H1 (cell line): ENCODE measurements around the gene MTG1. TPM values are rescaled to one million over a fixed set of nuclear protein-coding genes. Genes with fewer than 3 reads are reported as not detected.

ENCODE experiments used
- CTCF ChIA-PET: fragments of 300-600 bp; sonication (Branson Sonifier 250); formaldehyde crosslinking; loops from one replicate; lab custom pipeline; 2021; ENCODE audit not compliant: partially characterized antibody; lab: Charles Lee
- POLR2A ChIA-PET: fragments of 300-600 bp; sonication (Branson Sonifier 250); formaldehyde crosslinking; loops from one replicate; lab custom pipeline; 2021; ENCODE audit warnings: inconsistent platforms; ENCODE audit not compliant: partially characterized antibody; lab: Charles Lee
- DNase-seq, 2 experiments: peaks; one replicate each; pipeline versions ENCODE4 v3.0.0 to v3.0.0-alpha.2; 2010 to 2022; ENCODE audit warnings: low spot score in 2 of 2, low read depth in 1 of 2, mixed read lengths in 1 of 2
- FAIRE-seq: peaks from 2 replicates; lab custom pipeline; 2011; peaks lifted over from hg19 to GRCh38; lab: Jason Lieb, UNC
- H2AFZ ChIP-seq: 2 replicates; pipeline ENCODE4 v1.8.1; 2012; ENCODE audit warnings: low read length, inconsistent platforms
- H2AK5ac ChIP-seq: 2 replicates; pipeline ENCODE4 v1.6.1; 2013; ENCODE audit warnings: low read depth, low read length
- H2BK120ac ChIP-seq: replicated peaks from 2 replicates; pipeline ENCODE3; 2013; ENCODE audit warnings: low read depth, low read length, inconsistent platforms
- H2BK12ac ChIP-seq: 2 replicates; pipeline ENCODE4 v1.6.1; 2013; ENCODE audit warnings: low read depth, low read length
- H2BK15ac ChIP-seq: 2 replicates; pipeline ENCODE4 v1.6.1; 2013; ENCODE audit warnings: low read length
- H2BK20ac ChIP-seq: 2 replicates; pipeline ENCODE4 v1.6.1; 2013; ENCODE audit warnings: low read length
- H2BK5ac ChIP-seq: 2 replicates; pipeline ENCODE4 v1.6.1; 2013; ENCODE audit warnings: low read depth, low read length
- H3K14ac ChIP-seq: 2 replicates; pipeline ENCODE4 v1.6.1; 2013; ENCODE audit warnings: inconsistent platforms; ENCODE audit not compliant: insufficient read length
- H3K18ac ChIP-seq: 2 replicates; pipeline ENCODE4 v1.6.1; 2013; ENCODE audit warnings: low read length; ENCODE audit errors: extremely low read depth
- H3K23ac ChIP-seq: 2 replicates; pipeline ENCODE4 v1.6.1; 2013; ENCODE audit warnings: inconsistent platforms; ENCODE audit not compliant: insufficient read length
- H3K23me2 ChIP-seq: 2 replicates; pipeline ENCODE4 v1.6.1; 2013; ENCODE audit warnings: low read depth, low read length
- H3K27ac ChIP-seq: 2 replicates; pipeline ENCODE4 v1.6.1; 2011; ENCODE audit warnings: low read depth, low read length, inconsistent platforms
- H3K27me3 ChIP-seq, 4 experiments: replicated peaks in 1 of 4; 1 replicate in 1 of 4; 2 replicates in 3 of 4; pipeline versions ENCODE4 v1.6.1 to v1.8.1; 2011 to 2013; ENCODE audit warnings: low read length in 3 of 4, mild to moderate bottlenecking in 3 of 4, inconsistent platforms in 2 of 4, mixed read lengths in 2 of 4, moderate library complexity in 1 of 4; ENCODE audit not compliant: control insufficient read depth in 3 of 4, insufficient read depth in 3 of 4; ENCODE audit errors: extremely low read depth in 1 of 4
- H3K36me3 ChIP-seq, 4 experiments: 2 replicates each; pipeline versions ENCODE4 v1.6.1 to v1.8.1; 2011 to 2013; ENCODE audit warnings: mild to moderate bottlenecking in 4 of 4, low read length in 3 of 4, moderate library complexity in 2 of 4, control low read depth in 1 of 4, inconsistent platforms in 1 of 4; ENCODE audit not compliant: insufficient read depth in 4 of 4, control insufficient read depth in 2 of 4
- H3K4ac ChIP-seq: replicated peaks from 2 replicates; pipeline ENCODE3; 2013; ENCODE audit warnings: low read length, low read depth, mixed read lengths, inconsistent platforms; ENCODE audit not compliant: insufficient read length
- H3K4me1 ChIP-seq, 4 experiments: replicated peaks in 1 of 4; 1 replicate in 1 of 4; 2 replicates in 3 of 4; pipeline versions ENCODE4 v1.6.1 to v1.8.1; 2011 to 2013; ENCODE audit warnings: low read length in 3 of 4, inconsistent platforms in 2 of 4, mixed read lengths in 1 of 4; ENCODE audit not compliant: insufficient read depth in 4 of 4, control insufficient read depth in 3 of 4
- H3K4me2 ChIP-seq, 2 experiments: 2 replicates each; pipeline versions ENCODE4 v1.6.1 to v1.8.1; 2011 to 2013; ENCODE audit warnings: low read depth in 2 of 2, low read length in 2 of 2, control low read depth in 1 of 2, inconsistent platforms in 1 of 2, mild to moderate bottlenecking in 1 of 2; ENCODE audit not compliant: insufficient read depth in 1 of 2
- H3K4me3 ChIP-seq, 4 experiments: fragments of 200-600, 300-600 bp in 1 of 4; sonication (generic), shearing (Covaris generic), sonication (Bioruptor Twin) in 1 of 4; 2 replicates each; pipeline versions ENCODE4 v1.5.1 to v1.8.1; 2011 to 2016; ENCODE audit warnings: low read length in 4 of 4, low read depth in 3 of 4, control low read depth in 2 of 4, inconsistent platforms in 2 of 4, mild to moderate bottlenecking in 2 of 4, mixed read lengths in 1 of 4, moderate library complexity in 1 of 4; ENCODE audit not compliant: insufficient read depth in 2 of 4; ENCODE audit errors: extremely low read depth in 1 of 4
- H3K56ac ChIP-seq: replicated peaks from 2 replicates; pipeline ENCODE3; 2013; ENCODE audit warnings: low read depth, mild to moderate bottlenecking, mixed read lengths, low read length, inconsistent platforms; ENCODE audit not compliant: insufficient read length
- H3K79me1 ChIP-seq: 2 replicates; pipeline ENCODE4 v1.6.1; 2013; ENCODE audit warnings: low read depth, low read length, control low read depth
- H3K79me2 ChIP-seq, 2 experiments: 2 replicates each; pipeline versions ENCODE4 v1.6.1 to v1.8.1; 2012 to 2013; ENCODE audit warnings: low read length in 2 of 2, mild to moderate bottlenecking in 2 of 2, inconsistent platforms in 1 of 2; ENCODE audit not compliant: insufficient read depth in 2 of 2, control insufficient read depth in 1 of 2
- H3K9ac ChIP-seq, 4 experiments: replicated peaks in 1 of 4; 1 replicate in 1 of 4; 2 replicates in 3 of 4; pipeline versions ENCODE4 v1.6.1 to v1.8.1; 2011 to 2013; ENCODE audit warnings: low read depth in 3 of 4, low read length in 3 of 4, control low read depth in 2 of 4, mild to moderate bottlenecking in 2 of 4, moderate library complexity in 2 of 4, inconsistent platforms in 1 of 4; ENCODE audit errors: extremely low read depth in 1 of 4
- H3K9me3 ChIP-seq, 2 experiments: 2 replicates each; pipeline versions ENCODE4 v1.6.1 to v1.8.1; 2012 to 2013; ENCODE audit warnings: mild to moderate bottlenecking in 2 of 2, moderate library complexity in 2 of 2, control low read depth in 1 of 2, inconsistent platforms in 1 of 2, low read depth in 1 of 2, low read length in 1 of 2, mixed read lengths in 1 of 2; ENCODE audit not compliant: insufficient read depth in 2 of 2
- H4K20me1 ChIP-seq, 2 experiments: replicated peaks in 1 of 2; 2 replicates each; pipeline versions ENCODE3 to v1.8.1; 2011 to 2013; ENCODE audit warnings: inconsistent platforms in 2 of 2, low read length in 2 of 2, mild to moderate bottlenecking in 1 of 2; ENCODE audit not compliant: insufficient read depth in 2 of 2, control insufficient read depth in 1 of 2
- H4K5ac ChIP-seq: 2 replicates; pipeline ENCODE4 v1.6.1; 2013; ENCODE audit warnings: low read length, low read depth, mixed read lengths, inconsistent platforms; ENCODE audit not compliant: insufficient read length
- H4K8ac ChIP-seq: 2 replicates; pipeline ENCODE4 v1.8.0; 2013; ENCODE audit warnings: mild to moderate bottlenecking, moderate library complexity, low read length, inconsistent platforms; ENCODE audit not compliant: insufficient read depth; ENCODE audit errors: extremely low read depth
- H4K91ac ChIP-seq: replicated peaks from 2 replicates; pipeline ENCODE3; 2013; ENCODE audit warnings: low read length, mixed read lengths, inconsistent platforms; ENCODE audit not compliant: insufficient read length
- CEBPB ChIP-seq: IDR thresholded peaks from 2 replicates; pipeline ENCODE4 v1.6.1; 2012; ENCODE audit warnings: low read depth, low read length
- EP300 ChIP-seq, 2 experiments: IDR thresholded peaks; 1 replicate in 1 of 2; 2 replicates in 1 of 2; pipeline ENCODE4 v1.6.1; 2011 to 2012; ENCODE audit warnings: low read depth in 2 of 2, low read length in 2 of 2, mild to moderate bottlenecking in 2 of 2, borderline replicate concordance in 1 of 2, inconsistent platforms in 1 of 2, moderate library complexity in 1 of 2
- HDAC6 ChIP-seq: IDR thresholded peaks from one replicate; pipeline ENCODE4 v1.7.1; 2012; ENCODE audit warnings: low read depth, mild to moderate bottlenecking, inconsistent platforms, low read length, moderate library complexity
- RFX5 ChIP-seq: IDR thresholded peaks from 2 replicates; pipeline ENCODE4 v1.6.1; 2011; ENCODE audit warnings: low read depth, low read length, improper control_type of control experiment, borderline replicate concordance
- SIN3A ChIP-seq, 2 experiments: IDR thresholded peaks in 1 of 2; conservative IDR thresholded peaks in 1 of 2; 2 replicates each; pipeline ENCODE4 v1.6.1; 2011 to 2012; ENCODE audit warnings: low read length in 2 of 2, improper control_type of control experiment in 1 of 2, low read depth in 1 of 2, mild to moderate bottlenecking in 1 of 2
- SIX5 ChIP-seq: IDR thresholded peaks from 2 replicates; pipeline ENCODE4 v1.6.1; 2011; ENCODE audit warnings: mild to moderate bottlenecking, low read depth, low read length
- TAF1 ChIP-seq: IDR thresholded peaks from 2 replicates; pipeline ENCODE4 v1.6.1; 2011; ENCODE audit warnings: mild to moderate bottlenecking, low read depth, low read length
- TEAD4 ChIP-seq: IDR thresholded peaks from 2 replicates; pipeline ENCODE4 v1.6.1; 2012; ENCODE audit warnings: low read depth, low read length, inconsistent platforms, mixed read lengths
- WGBS, 2 experiments: shearing (Covaris generic) in 1 of 2; methylation state at CpG; one replicate each; pipeline versions ENCODE4 v1.1.6 to v1.1.7; 2013 to 2015; ENCODE audit warnings: low lambda C conversion rate in 2 of 2, mixed read lengths in 2 of 2, inconsistent platforms in 1 of 2, low coverage in 1 of 2, missing lambda C conversion rate in 1 of 2; ENCODE audit not compliant: insufficient replicate concordance in 2 of 2, insufficient coverage in 1 of 2, insufficient read length in 1 of 2; ENCODE audit errors: extremely low coverage in 1 of 2, missing lambda C conversion rate in 1 of 2; 5-methylcytosine and 5-hydroxymethylcytosine counted together
- polyA plus RNA-seq, 7 experiments: library from polyadenylated mRNA; depleted of rRNA in 3 of 7; stranded (reverse) in 5 of 7; unstranded in 2 of 7; fragments of >200 nt in 5 of 7; fragments of 200-250 nt in 2 of 7; gene quantifications; 1 replicate in 5 of 7; 2 replicates in 1 of 7; 4 replicates in 1 of 7; pipeline versions ENCODE4 v1.2.1 to v1.2.3, GENCODE V29; 2011 to 2013; ENCODE audit warnings: missing spikeins in 2 of 7, mixed read lengths in 2 of 7
- total RNA-seq: library from RNA; stranded (reverse); fragmentation: NEBNext Ultra II Directional; extraction: Animal tissue kit (Norgen Biotek cat#: 25700); gene quantifications from 2 replicates; pipeline ENCODE4 v1.2.1, GENCODE V29; 2021

The MTG1 gene
- total and polyA plus RNA-seq, 2 of the 8 experiments (the other 6 are each of a cell fraction or from before 2014, with no cell fraction given), result 56.6 to 81.6 TPM

- H4K20me1 ChIP-seq, result peaks cover 0 to 4% of the 10 kb centered on the region in 2 experiments
- H3K79me1 ChIP-seq, result no peaks in the 10 kb centered on the region
- no peak overlapping the region for H3K56ac ChIP-seq
- H3K18ac ChIP-seq, result no peak overlapping the region
- H3K23me2 ChIP-seq, result peaks cover 15% of the 10 kb centered on the region; the same call in 1 of the 2 replicates
- H2BK15ac ChIP-seq, result no peak overlapping the region
- H3K4me3 ChIP-seq, result no peak overlapping the region
- peaks cover 0 to 3% (median under 1%) of the 10 kb centered on the region in 4 experiments; a peak in 4 of 7 replicates for H3K4me1 ChIP-seq
- H4K8ac ChIP-seq, result no peak overlapping the region
- no peak overlapping the region for H3K27ac ChIP-seq
- POLR2A ChIA-PET, result no interaction called here
- no peak overlapping the region for H2AFZ ChIP-seq
- no peak overlapping the region for H3K4me2 ChIP-seq
- H3K23ac ChIP-seq, result no peak overlapping the region
- no peak overlapping the region for H2BK20ac ChIP-seq
- no peak overlapping the region for H3K9ac ChIP-seq
- FAIRE-seq (no peak), DNase-seq (no peak)
- TF ChIP-seq TAF1 (no peak), TEAD4 (no peak), SIX5 (no peak), EP300 (IDR thresholded peaks at IDR 0.05; ENCODE audit: borderline replicate concordance in 1 of 2, low read depth in 2 of 2, low read length in 2 of 2) (no peak), HDAC6 (no peak), CEBPB (no peak), SIN3A (conservative IDR thresholded peaks at IDR 0.05 in 1 of 2, IDR thresholded peaks at IDR 0.05 in 1 of 2; ENCODE audit: low read depth in 1 of 2, low read length in 2 of 2) (no peak), RFX5 (no peak)
- CTCF ChIA-PET, result interaction anchor here (2.0 kb wide), 1 partner anchor 52 kb away, joined by 8 read pairs; no protein-coding TSS in a partner anchor
- H2AK5ac ChIP-seq, result no peak overlapping the region
- no peak overlapping the region for H2BK12ac ChIP-seq
- no peaks in the 10 kb centered on the region for H3K79me2 ChIP-seq
- no peaks in the 10 kb centered on the region for H3K36me3 ChIP-seq
- H4K5ac ChIP-seq, result no peak overlapping the region
- no peak overlapping the region for H4K91ac ChIP-seq
- no peak overlapping the region for H2BK5ac ChIP-seq
- H2BK120ac ChIP-seq, result no peak overlapping the region
- peaks cover 8 to 35% (median 24%) of the 10 kb centered on the region in 4 experiments for H3K27me3 ChIP-seq
- H3K4ac ChIP-seq, result no peak overlapping the region
- no peaks in the 10 kb centered on the region for H3K9me3 ChIP-seq
- H3K14ac ChIP-seq, result no peak overlapping the region
- WGBS, 2 experiments, result 89% methylated on average over 8 of the region's 8 CpGs; no CpG with 5 or more reads in 1 of the 2 experiments
Measured at GRCh38 chr10:133381036-133381435, 12.9 kb upstream of the MTG1 start.
